ENCODE results near the gene ALX3. TPM values are rescaled to one million over a fixed set of nuclear protein-coding genes. Genes with fewer than 3 reads are reported as not detected.

The ALX3 gene
- not detected in 2 replicates for total RNA-seq

DNA sequence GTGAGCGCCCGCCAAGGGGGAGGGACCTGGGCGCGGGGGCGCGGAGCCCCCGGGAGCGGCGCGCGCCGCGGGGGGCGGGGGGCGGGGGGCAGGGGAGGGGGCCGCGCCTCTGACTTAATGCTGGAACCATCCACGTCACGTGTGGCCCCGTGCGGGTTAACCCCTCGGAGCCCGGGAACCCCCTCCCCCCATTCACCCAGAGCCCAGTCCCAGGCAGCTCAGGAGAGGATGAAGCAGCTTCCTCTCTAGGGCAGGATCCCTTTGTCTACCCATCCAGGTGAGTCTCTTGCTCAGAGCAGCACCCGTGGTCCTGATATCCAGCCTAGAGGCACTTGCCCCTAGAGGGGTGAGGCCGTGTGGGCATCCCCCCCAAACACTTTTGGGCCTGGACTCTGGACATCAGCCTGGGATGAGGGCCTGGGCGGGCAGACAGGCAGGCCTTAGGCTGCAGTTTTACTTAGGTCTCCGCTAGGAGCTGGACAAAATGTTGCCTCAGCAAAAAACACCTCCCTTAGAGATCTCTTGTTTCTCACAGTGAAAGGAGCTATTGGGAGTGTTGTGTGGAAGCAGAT, at the start of gene ALX3:
Gene ALX3, minus strand, starts transcription at position 2 of the 572 bp plus-strand sequence. CDS start 60 bp downstream, outside the sequence.

DNA sequence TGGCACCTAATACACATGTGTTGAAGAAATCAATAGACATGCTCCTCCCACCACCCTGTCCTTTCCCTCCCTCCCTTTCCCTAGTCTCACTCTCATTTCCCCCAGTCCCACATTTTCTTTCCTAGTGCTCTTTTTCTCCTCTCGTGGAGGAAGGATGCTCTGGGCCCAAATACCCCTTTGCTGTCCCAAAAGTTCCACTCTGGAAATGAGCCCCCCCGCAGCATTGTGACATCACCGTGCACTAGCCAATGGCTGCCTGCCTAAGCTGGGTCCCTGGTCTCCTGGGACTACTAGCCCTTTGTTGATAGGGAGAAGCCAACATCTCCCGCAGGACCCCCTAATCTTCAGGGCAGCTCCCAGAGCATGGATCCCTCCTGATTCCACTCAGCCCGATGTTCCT, 41.7 kb upstream of the ALX3 start, which contains the start of gene UBL4B:
Gene UBL4B, plus strand, starts transcription at position 301 of the 400 bp plus-strand sequence. Its CDS starts 92 bp downstream, at position 393.

GRCh38 chr1:110034451-110035235, 35.8 kb downstream of the ALX3 start, which contains the start of gene STRIP1:
STRIP1 (plus strand) TSS chr1:110034624; CDS start chr1:110034638, 14 bp downstream.

Other genes starting within 250 kb of the ALX3 start
- 84.8 and 125 TPM in 2 replicates for gene CSF1, start 159.8 kb downstream of the ALX3 start, total RNA-seq
- gene AHCYL1, start 85.9 kb downstream of the ALX3 start, total RNA-seq = 31.7 and 39.0 TPM in 2 replicates
- gene STRIP1, start 36.0 kb downstream of the ALX3 start, total RNA-seq = 27.7 and 28.0 TPM in 2 replicates
- 0.51 TPM in 1 of 2 replicates, not detected in the other for gene UBL4B, start 41.8 kb upstream of the ALX3 start, total RNA-seq
- 0.26 TPM in 1 of 2 replicates, not detected in the other for gene SLC6A17, start 79.8 kb upstream of the ALX3 start, total RNA-seq
- gene KCNC4, start 139.6 kb upstream of the ALX3 start, total RNA-seq = 2.3 TPM in 2 replicates